HT1080 (cell line): ENCODE measurements around the gene KRCC1. TPM values are rescaled to one million over a fixed set of nuclear protein-coding genes. Genes with fewer than 3 reads are reported as not detected.
A peak's percentile ranks its signal among the peaks of the same experiment; 100 is the strongest.
"Not testable (repeated sequence)": the region's sequence is repeated elsewhere in the genome, so short reads cannot be mapped to it uniquely, and the experiment has no call there.

Experiments
- DNase-seq: peaks from one replicate; pipeline ENCODE4 v3.0.0-alpha.2; 2015; ENCODE audit warnings: low read depth
- total RNA-seq: library from RNA; depleted of rRNA; stranded (reverse); fragments of >200 nt; shearing (Covaris generic); gene quantifications from 2 replicates; pipeline ENCODE4 v1.2.3, GENCODE V29; 2014

Gene KRCC1
- total RNA-seq, 1 experiment from 2014 or later: 7.9 TPM

GRCh38 chr2:88042476-88042875 lies 13.1 kb downstream of the KRCC1 start:
- DNase-seq: no peak

- peak; percentile 87 for DNase-seq
Observed at GRCh38 chr2:88038263-88039105, 17.1 kb downstream of the KRCC1 start.

GRCh38 chr2:88036606-88037005 lies 19.0 kb downstream of the KRCC1 start:
- no peak for DNase-seq

GRCh38 chr2:88036182-88036581 lies 19.4 kb downstream of the KRCC1 start:
- DNase-seq: no peak

- DNase-seq: no peak
Observed at GRCh38 chr2:88032070-88032702, 23.4 kb downstream of the KRCC1 start.

- DNase-seq: no peak
Observed at GRCh38 chr2:88028931-88029330, 26.7 kb downstream of the KRCC1 start.

- DNase-seq: no peak
Observed at GRCh38 chr2:88027697-88028389, 27.7 kb downstream of the KRCC1 start.

- no peak for DNase-seq
Observed at GRCh38 chr2:88024509-88024908, 31.1 kb downstream of the KRCC1 start.

- no peak for DNase-seq
Observed at GRCh38 chr2:88022669-88022921, 33.0 kb downstream of the KRCC1 start.

- DNase-seq: no peak
Observed at GRCh38 chr2:88019985-88020384, 35.6 kb downstream of the KRCC1 start.

GRCh38 chr2:88018909-88019308 lies 36.7 kb downstream of the KRCC1 start:
- no peak for DNase-seq

- not testable (repeated sequence) for DNase-seq
Observed at GRCh38 chr2:88018077-88018805, 37.3 kb downstream of the KRCC1 start.

- DNase-seq: not testable (repeated sequence)
Observed at GRCh38 chr2:88017780-88018038, 37.9 kb downstream of the KRCC1 start.

GRCh38 chr2:88016960-88017779 lies 38.4 kb downstream of the KRCC1 start:
- DNase-seq: peak; percentile 68

GRCh38 chr2:88016086-88016959 lies 39.3 kb downstream of the KRCC1 start, which contains the start of gene RNU2-63P:
Gene RNU2-63P (minus strand): TSS chr2:88016547.
- DNase-seq: peak; percentile 98

- no peak for DNase-seq
Observed at GRCh38 chr2:88011011-88011410, 44.6 kb downstream of the KRCC1 start.

GRCh38 chr2:88010136-88010535 lies 45.4 kb downstream of the KRCC1 start:
- no peak for DNase-seq

- no peak for DNase-seq
Observed at GRCh38 chr2:88006912-88007439, 48.6 kb downstream of the KRCC1 start.

GRCh38 chr2:88005776-88006175 lies 49.8 kb downstream of the KRCC1 start:
- no peak for DNase-seq
